HG02840 (cell line): ENCODE measurements around the gene FILIP1L.

ENCODE experiments used
- ATAC-seq: cut with Tn5 transposase; IDR thresholded peaks from one replicate; pipeline ENCODE4 v1.9.1; 2021; ENCODE audit warnings: mild to moderate bottlenecking, moderate library complexity, moderate number of reproducible peaks; ENCODE audit not compliant: unreplicated experiment, low FRiP score

Gene FILIP1L

GRCh38 chr3:99907959-99908544 lies 206.2 kb downstream of the FILIP1L start:
- ATAC-seq = no peak

GRCh38 chr3:99903869-99904268 lies 210.4 kb downstream of the FILIP1L start:
- no peak for ATAC-seq

GRCh38 chr3:99902091-99902490 lies 212.2 kb downstream of the FILIP1L start:
- no peak for ATAC-seq

GRCh38 chr3:99901200-99901926 lies 212.9 kb downstream of the FILIP1L start:
- no peak for ATAC-seq

- ATAC-seq = no peak
Observed at GRCh38 chr3:99900248-99900647, 214.1 kb downstream of the FILIP1L start.

GRCh38 chr3:99899603-99900002 lies 214.7 kb downstream of the FILIP1L start:
- ATAC-seq = no peak

GRCh38 chr3:99896482-99896881 lies 217.8 kb downstream of the FILIP1L start:
- no peak for ATAC-seq

- ATAC-seq = no peak
Observed at GRCh38 chr3:99895703-99896441, 218.4 kb downstream of the FILIP1L start.

GRCh38 chr3:99895131-99895696 lies 219.1 kb downstream of the FILIP1L start:
- no peak for ATAC-seq

GRCh38 chr3:99892332-99892731 lies 222.0 kb downstream of the FILIP1L start:
- ATAC-seq = no peak

- ATAC-seq = no peak
Observed at GRCh38 chr3:99891610-99892285, 222.6 kb downstream of the FILIP1L start.

- no peak for ATAC-seq
Observed at GRCh38 chr3:99885851-99886250, 228.4 kb downstream of the FILIP1L start.

GRCh38 chr3:99885085-99885484 lies 229.2 kb downstream of the FILIP1L start:
- no peak for ATAC-seq

- ATAC-seq = no peak
Observed at GRCh38 chr3:99884484-99884883, 229.8 kb downstream of the FILIP1L start.

GRCh38 chr3:99883693-99884092 lies 230.6 kb downstream of the FILIP1L start:
- no peak for ATAC-seq

- ATAC-seq = no peak
Observed at GRCh38 chr3:99883138-99883461, 231.2 kb downstream of the FILIP1L start.

- ATAC-seq = no peak
Observed at GRCh38 chr3:99882436-99883137, 231.7 kb downstream of the FILIP1L start.

- no peak for ATAC-seq
Observed at GRCh38 chr3:99881121-99881524, 233.2 kb downstream of the FILIP1L start.

GRCh38 chr3:99879275-99879674 lies 235.0 kb downstream of the FILIP1L start:
- no peak for ATAC-seq

- no peak for ATAC-seq
Observed at GRCh38 chr3:99878005-99878404, 236.3 kb downstream of the FILIP1L start.
